ENCODE measurements around the gene STOM.

The STOM gene

GRCh38 chr9:121364886-121365285, 5.2 kb downstream of the STOM start:
- no peak for TF ChIP-seq CTCF (conservative IDR thresholded peaks at IDR 0.05; ENCODE audit: low read depth, low read length)
- no peak overlapping the region for H3K4me3 ChIP-seq (ENCODE audit: low read length)
- no peak for DNase-seq (ENCODE audit: low read depth)

- TF ChIP-seq CTCF (conservative IDR thresholded peaks at IDR 0.05; ENCODE audit: low read depth, low read length), result no peak
- no peak for DNase-seq (ENCODE audit: low read depth)
- no peak overlapping the region for H3K4me3 ChIP-seq (ENCODE audit: low read length)
Measured at GRCh38 chr9:121364077-121364476, 6.0 kb downstream of the STOM start.

- H3K4me3 ChIP-seq (ENCODE audit: low read length), result no peak overlapping the region
- no peak for DNase-seq (ENCODE audit: low read depth)
- no peak for TF ChIP-seq CTCF (conservative IDR thresholded peaks at IDR 0.05; ENCODE audit: low read depth, low read length)
Measured at GRCh38 chr9:121363622-121363961, 6.5 kb downstream of the STOM start.

DNA sequence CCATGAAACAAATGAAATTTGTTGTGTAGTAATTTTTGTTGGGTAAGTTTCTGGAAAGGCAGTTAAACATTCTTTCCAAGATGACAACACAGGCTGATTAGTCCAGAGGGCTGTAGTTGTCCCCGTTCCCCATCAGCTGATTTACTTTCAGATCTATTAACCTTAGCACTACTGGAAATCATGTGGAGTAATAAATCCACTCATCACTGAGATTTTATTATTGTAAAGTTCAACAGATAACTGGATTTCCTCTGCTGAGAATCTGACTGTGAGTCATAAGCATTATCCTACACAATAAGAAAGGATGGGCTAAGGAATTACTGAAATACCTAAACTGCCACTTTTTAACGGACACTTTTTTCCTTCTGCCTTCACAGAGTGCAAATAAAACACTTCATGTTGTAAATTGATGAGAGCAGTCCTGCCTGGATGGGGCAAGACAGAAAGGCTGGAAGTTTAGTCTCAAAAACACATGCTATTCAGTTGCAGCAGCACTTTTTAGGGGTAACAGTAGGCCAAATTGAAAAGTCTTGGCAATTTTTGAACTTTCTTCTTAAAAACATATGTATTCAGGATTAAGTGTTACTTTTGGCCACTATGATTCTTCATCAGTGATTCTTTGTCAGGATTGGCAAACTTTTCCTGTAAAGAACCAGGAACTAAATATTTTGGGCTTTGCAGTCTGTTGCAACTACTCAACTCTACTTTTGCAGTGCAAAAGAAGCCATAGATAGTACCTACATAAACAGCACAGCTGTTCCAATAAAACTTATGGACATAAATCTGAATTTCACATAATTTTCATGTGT, 7.0 kb downstream of the STOM start:
- no peak overlapping the region for H3K4me3 ChIP-seq (ENCODE audit: low read length)

DNA sequence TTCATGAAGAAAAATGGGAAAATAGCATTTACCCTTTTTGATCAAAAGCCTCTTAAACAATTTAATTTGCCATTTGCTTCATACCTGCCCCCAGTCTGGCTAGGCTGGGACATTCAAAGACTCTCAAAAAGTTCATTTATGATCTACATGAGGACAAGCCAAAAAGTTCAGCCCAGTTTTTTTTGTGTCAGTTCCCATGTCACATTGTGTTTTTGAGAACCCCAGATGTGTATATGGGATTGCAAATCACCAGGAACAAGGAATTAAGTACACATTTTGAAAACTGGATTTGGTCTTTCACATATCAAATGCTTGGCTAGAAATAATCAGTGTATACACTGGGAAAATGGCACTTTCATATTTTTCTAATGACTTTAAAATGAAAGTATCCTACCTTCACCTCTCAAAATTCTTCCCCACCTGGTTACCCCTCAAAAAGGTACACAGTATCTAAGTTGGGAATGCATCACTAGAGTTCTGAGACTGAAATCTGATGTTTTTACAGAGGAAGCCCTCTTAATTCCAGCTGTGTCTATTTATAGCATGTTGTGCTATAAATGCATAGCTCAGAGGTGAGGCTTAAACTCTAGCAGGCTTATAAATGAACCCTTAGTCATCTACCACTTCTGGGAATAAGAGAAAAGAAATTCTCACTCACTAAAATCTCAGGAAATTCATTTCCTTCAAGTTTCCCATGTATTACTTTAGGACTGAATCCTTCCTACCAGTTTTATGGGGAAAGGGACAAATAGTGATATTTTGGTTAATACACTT, 9.3 kb downstream of the STOM start:
- TF ChIP-seq CTCF (conservative IDR thresholded peaks at IDR 0.05; ENCODE audit: low read depth, low read length), result no peak
- peak; percentile 69 for DNase-seq (ENCODE audit: low read depth)

More for the DNA sequence above, 7.0 kb downstream of the STOM start:
- DNase-seq (ENCODE audit: low read depth), result no peak
- no peak for TF ChIP-seq CTCF (conservative IDR thresholded peaks at IDR 0.05; ENCODE audit: low read depth, low read length)

DNA sequence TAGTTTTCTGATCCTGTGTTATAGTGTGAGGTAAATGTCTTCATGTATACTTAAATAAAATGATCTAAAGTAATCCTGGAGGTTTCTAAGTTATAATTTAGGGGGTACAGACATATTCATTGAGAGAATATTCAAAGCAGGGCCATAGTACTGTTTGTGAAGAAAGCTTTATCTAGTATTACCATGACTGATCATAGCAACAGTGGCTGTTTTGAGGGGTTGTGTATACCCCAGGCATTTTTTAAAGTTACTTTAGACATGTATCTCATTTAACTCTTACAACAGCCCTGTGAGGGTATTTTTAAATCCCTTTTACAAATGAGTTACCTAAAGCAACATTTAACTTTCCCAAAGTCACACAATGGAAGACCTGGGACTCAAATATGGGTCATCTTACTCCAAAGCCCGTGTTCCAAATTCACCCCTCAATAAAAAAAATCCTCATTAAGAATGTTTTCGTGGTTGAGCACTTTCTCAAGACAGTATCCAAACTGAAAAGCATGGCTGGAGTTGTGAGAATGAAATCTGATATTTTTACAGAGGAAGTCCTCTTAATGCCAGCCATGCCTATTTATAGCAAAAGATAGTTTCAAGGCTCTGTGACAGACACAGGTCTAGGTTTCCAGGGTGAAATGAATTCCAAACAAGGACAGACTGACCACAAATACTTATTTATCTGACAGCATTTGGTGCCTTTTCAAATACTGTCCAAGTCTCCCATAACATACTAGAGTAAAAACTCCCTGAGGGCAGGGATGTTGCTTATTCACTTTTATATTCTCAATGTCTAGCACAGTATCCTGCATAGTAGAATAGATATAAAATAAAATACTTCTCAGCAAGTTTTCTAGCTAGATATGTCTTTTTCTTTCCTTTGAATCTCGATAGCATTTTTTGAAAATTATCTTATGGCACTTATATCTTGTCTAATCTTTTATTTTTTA, 10.4 kb downstream of the STOM start:
- TF ChIP-seq CTCF (conservative IDR thresholded peaks at IDR 0.05; ENCODE audit: low read depth, low read length), result no peak
- DNase-seq (ENCODE audit: low read depth), result no peak
- H3K4me3 ChIP-seq (ENCODE audit: low read length), result no peak overlapping the region

More for the DNA sequence above, 9.3 kb downstream of the STOM start:
- no peak overlapping the region for H3K4me3 ChIP-seq (ENCODE audit: low read length)

All from retinal pigment epithelial cell (primary cell).